ENCODE data around the gene RTN4RL1.

RTN4RL1 gene, protein sequence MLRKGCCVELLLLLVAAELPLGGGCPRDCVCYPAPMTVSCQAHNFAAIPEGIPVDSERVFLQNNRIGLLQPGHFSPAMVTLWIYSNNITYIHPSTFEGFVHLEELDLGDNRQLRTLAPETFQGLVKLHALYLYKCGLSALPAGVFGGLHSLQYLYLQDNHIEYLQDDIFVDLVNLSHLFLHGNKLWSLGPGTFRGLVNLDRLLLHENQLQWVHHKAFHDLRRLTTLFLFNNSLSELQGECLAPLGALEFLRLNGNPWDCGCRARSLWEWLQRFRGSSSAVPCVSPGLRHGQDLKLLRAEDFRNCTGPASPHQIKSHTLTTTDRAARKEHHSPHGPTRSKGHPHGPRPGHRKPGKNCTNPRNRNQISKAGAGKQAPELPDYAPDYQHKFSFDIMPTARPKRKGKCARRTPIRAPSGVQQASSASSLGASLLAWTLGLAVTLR
- total RNA-seq = 0.61 to 2.1 (median 2.1) reads per million in 3 donors

DNA sequence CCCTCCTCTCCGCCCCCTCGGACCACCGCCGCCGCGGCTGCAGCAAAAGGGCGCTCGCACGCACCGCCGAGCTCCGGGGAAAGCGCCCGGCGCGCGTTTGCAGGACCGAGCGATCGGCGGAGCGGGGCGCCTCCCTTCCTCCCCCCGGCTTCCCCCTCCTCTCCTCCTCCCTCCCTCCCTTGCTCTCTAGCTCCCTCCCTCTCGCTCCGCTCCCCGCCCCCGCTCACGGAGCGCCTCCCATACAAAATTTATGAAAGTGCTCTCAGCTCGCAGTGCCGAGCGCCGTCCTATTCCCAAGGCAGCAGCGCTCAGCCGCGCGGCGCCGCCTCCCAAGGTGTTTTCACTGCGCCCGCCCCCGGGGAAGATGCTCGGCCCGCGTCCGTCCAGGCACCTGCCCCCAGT is at the start of gene RTN4RL1:
RTN4RL1 (minus strand) TSS at position 115 of the 402 bp plus-strand sequence. CDS start 469 bp downstream, outside the sequence.
- H3K36me3 ChIP-seq (ENCODE audit: control insufficient read depth, insufficient read depth, low read length) = no peaks in the 10 kb centered on the region
- H3K4me1 ChIP-seq (ENCODE audit: control insufficient read depth, insufficient read depth, low read length, poor library complexity, severe bottlenecking) = peaks cover 32% of the 10 kb centered on the region
- H3K4me3 ChIP-seq (ENCODE audit: insufficient read depth, low read depth, low read length, poor library complexity, severe bottlenecking) = peak within 1 kb of the TSS; percentile 74
- no peak within 1 kb of the TSS for H3K27ac ChIP-seq (ENCODE audit: insufficient read depth, low read length, poor library complexity, severe bottlenecking)
- peaks cover 15% of the 10 kb centered on the region for H3K27me3 ChIP-seq (replicated peaks; ENCODE audit: control insufficient read depth, insufficient read depth, low read length, poor library complexity, severe bottlenecking)
- H3K9me3 ChIP-seq (ENCODE audit: control insufficient read depth, low read length) = no peaks in the 10 kb centered on the region
- DNase-seq = peak; percentile 54 to 73 (median 68)

DNA sequence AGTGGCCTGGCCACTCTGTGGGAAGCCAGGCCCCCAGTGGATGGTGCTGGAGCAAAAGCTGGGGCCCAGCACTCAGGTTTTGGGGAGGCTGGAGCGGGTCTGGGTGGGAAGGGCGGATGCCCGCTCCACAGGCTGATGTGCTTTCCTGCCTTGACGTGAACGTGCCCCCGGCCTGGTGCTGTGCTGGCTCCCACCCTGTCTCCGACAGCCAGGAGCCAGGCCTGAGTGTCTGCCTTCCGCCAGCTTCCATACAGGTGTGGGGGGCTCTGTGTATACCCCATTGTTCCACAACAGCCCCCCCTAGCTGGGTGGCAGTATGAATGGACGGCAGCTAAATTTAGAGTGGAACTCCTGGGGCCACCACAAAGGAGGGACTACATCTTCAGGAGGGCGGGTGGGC is 49.8 kb upstream of the RTN4RL1 start:
- Histone ChIP-seq H3K4me1 (ENCODE audit: control insufficient read depth, insufficient read depth, low read length, poor library complexity, severe bottlenecking) (no peaks in the 10 kb centered on the region), H3K36me3 (ENCODE audit: control insufficient read depth, insufficient read depth, low read length) (peaks cover 38% of the 10 kb centered on the region), H3K27me3 (replicated peaks; ENCODE audit: control insufficient read depth, insufficient read depth, low read length, poor library complexity, severe bottlenecking) (no peaks in the 10 kb centered on the region), H3K4me3 (ENCODE audit: insufficient read depth, low read depth, low read length, poor library complexity, severe bottlenecking) (no peak overlapping the region), H3K9me3 (ENCODE audit: control insufficient read depth, low read length) (no peaks in the 10 kb centered on the region), H3K27ac (ENCODE audit: insufficient read depth, low read length, poor library complexity, severe bottlenecking) (no peak overlapping the region)
- no peak for DNase-seq

DNA sequence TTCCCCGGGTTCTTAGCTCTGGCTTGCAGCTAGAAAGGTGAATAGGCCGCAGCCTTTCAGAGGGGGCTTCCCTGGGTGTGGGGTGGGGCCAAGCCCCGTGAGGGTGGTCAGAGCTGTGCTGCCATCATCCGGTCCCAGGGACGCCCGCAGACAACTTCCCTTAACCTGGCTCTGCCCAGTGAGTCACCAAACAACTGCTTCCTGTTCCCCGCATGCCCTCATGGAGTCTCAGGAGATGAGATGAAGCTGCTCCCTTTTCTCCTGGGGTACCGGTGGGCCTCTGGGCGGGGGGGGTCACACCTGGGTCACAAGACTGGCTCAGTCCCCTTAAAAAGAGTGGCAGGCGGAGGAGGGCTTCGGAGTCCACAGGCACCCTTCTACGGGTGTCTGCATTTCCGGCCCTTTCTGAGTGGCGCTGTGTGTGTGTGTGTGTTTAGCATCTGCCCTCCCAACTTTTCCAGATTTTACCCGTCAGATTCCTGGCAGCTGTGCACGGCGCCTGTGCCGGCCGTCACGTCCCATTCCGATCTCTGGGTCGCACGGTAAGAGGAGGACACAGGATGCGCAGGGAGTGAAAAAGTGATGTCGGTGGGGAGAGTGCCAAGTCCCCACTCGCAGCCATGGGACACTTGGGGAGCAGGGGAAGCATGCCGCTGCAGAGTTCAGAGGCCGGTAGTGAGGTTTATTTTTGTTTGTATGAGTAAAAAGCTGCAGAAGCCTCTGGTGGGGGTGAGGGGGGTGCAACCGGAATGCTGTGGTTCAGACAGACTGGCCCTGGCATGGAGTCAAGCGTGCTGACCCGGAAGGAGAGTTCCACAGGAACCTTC is 46.5 kb upstream of the RTN4RL1 start:
- no peak for DNase-seq
- Histone ChIP-seq H3K27me3 (replicated peaks; ENCODE audit: control insufficient read depth, insufficient read depth, low read length, poor library complexity, severe bottlenecking) (no peaks in the 10 kb centered on the region), H3K4me1 (ENCODE audit: control insufficient read depth, insufficient read depth, low read length, poor library complexity, severe bottlenecking) (no peaks in the 10 kb centered on the region), H3K4me3 (ENCODE audit: insufficient read depth, low read depth, low read length, poor library complexity, severe bottlenecking) (no peak overlapping the region), H3K9me3 (ENCODE audit: control insufficient read depth, low read length) (no peaks in the 10 kb centered on the region), H3K27ac (ENCODE audit: insufficient read depth, low read length, poor library complexity, severe bottlenecking) (no peak overlapping the region), H3K36me3 (ENCODE audit: control insufficient read depth, insufficient read depth, low read length) (peaks cover 52% of the 10 kb centered on the region)

DNA sequence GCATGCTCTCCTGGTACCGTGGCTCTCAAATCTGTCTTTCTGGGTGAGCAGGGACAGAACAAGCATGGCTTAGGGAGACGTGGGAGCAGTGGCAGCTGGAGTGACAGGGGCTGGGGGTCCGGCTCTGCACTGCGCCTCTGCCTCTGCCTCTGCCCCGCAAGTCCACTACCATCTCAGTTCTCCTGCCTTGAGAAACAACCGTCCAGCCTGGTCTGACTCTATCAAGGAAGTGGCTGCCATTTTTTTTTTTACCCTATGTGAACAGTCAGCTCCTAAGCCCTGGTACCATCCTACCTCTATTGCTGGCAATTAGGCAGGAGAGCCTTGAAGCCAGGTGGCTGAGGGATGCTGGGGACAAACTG is 45.9 kb upstream of the RTN4RL1 start:
- Histone ChIP-seq H3K27ac (ENCODE audit: insufficient read depth, low read length, poor library complexity, severe bottlenecking) (no peak overlapping the region), H3K4me1 (ENCODE audit: control insufficient read depth, insufficient read depth, low read length, poor library complexity, severe bottlenecking) (no peaks in the 10 kb centered on the region), H3K9me3 (ENCODE audit: control insufficient read depth, low read length) (no peaks in the 10 kb centered on the region), H3K4me3 (ENCODE audit: insufficient read depth, low read depth, low read length, poor library complexity, severe bottlenecking) (no peak overlapping the region), H3K36me3 (ENCODE audit: control insufficient read depth, insufficient read depth, low read length) (peaks cover 54% of the 10 kb centered on the region), H3K27me3 (replicated peaks; ENCODE audit: control insufficient read depth, insufficient read depth, low read length, poor library complexity, severe bottlenecking) (no peaks in the 10 kb centered on the region)
- no peak for DNase-seq

DNA sequence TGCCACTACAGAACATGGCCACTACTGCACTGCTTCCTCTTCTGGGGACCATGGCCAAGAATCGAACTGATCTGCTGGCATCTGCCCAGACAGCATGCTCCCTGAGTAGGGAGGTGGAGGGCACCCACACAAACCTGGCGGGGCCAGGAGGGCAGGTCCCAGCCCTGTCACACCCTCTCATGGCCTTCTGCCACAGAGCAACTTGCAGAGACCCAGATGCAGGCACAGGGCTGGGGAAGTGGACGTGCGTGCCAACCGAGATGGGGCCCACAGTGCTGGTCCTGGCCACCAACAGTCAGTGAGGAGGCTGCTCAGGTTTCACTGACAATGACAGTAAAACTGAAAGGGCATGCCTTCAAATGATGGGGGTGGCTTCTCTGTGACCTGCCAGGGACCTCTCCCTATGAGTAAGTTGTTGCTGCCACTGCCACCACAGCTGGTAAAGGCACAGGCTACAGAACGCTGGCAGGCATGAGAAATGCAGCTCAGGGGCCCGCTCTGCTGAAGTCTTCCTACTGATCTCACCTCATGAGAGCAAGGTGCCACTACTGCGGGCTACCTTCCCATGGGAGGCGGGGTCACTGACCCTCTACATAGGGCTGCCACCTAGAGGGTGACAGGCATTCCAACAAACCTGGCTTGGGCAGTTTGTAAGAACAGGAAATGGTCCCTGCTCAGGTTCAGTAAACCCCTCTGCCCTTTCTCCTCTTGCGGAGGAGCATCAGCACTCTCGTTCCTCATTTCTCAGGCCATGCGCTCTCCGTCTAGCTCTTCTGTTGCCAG is 45.3 kb upstream of the RTN4RL1 start:
- Histone ChIP-seq H3K36me3 (ENCODE audit: control insufficient read depth, insufficient read depth, low read length) (peaks cover 55% of the 10 kb centered on the region), H3K27me3 (replicated peaks; ENCODE audit: control insufficient read depth, insufficient read depth, low read length, poor library complexity, severe bottlenecking) (no peaks in the 10 kb centered on the region), H3K4me3 (ENCODE audit: insufficient read depth, low read depth, low read length, poor library complexity, severe bottlenecking) (no peak overlapping the region), H3K4me1 (ENCODE audit: control insufficient read depth, insufficient read depth, low read length, poor library complexity, severe bottlenecking) (no peaks in the 10 kb centered on the region), H3K27ac (ENCODE audit: insufficient read depth, low read length, poor library complexity, severe bottlenecking) (no peak overlapping the region), H3K9me3 (ENCODE audit: control insufficient read depth, low read length) (no peaks in the 10 kb centered on the region)
- no peak for DNase-seq

DNA sequence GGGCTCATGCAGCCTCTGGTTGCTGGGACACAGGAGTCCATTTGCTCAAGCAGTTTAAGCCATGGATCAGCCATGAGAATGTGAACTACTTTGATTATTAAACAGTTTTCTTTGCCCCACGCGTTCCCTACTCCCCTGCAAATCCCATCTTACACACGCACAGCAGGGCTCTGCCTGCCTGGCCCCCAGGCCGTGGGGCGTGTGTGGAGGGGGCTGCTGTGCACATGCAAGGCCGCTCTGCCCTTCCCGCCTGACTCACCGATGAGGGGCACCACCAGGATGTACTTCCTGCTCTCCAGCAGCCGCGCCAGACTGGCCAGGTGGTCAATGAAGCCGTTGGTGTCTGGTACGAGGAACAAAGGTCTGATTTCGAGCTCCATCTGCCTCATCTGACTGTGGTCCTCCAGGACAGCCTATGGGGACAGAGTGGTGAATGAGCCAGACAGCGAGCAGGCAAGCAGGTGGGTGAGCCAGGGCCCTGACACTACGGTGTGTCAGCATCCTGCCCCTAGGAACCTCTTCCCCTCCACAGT is 43.5 kb upstream of the RTN4RL1 start:
- no peak for DNase-seq

DNA sequence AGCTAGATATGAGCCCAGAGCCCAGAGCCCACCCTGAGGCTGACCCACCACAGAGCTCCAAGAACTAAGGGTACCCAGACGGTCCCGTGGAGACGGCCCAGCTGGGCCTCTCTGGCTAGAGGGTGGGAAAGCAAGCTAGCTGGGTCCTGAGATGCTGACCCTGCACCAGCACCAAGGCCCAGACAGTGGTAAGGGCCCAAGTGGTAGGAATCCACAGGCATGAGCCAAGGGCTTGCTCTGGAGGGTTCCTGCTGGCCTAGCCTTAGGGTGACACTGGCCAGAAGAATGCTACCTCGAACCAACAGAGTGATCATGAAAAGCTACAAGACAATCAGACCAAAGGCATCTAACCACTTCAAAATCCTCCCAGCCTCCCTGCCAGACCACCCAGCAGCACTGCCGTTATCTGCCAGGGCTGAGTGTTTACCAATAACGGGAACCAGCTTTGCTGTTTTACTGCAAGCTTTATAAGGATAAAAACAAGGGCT is 42.9 kb upstream of the RTN4RL1 start:
- no peaks in the 10 kb centered on the region for H3K9me3 ChIP-seq (ENCODE audit: control insufficient read depth, low read length)
- no peak overlapping the region for H3K4me3 ChIP-seq (ENCODE audit: insufficient read depth, low read depth, low read length, poor library complexity, severe bottlenecking)
- no peaks in the 10 kb centered on the region for H3K4me1 ChIP-seq (ENCODE audit: control insufficient read depth, insufficient read depth, low read length, poor library complexity, severe bottlenecking)
- no peaks in the 10 kb centered on the region for H3K27me3 ChIP-seq (replicated peaks; ENCODE audit: control insufficient read depth, insufficient read depth, low read length, poor library complexity, severe bottlenecking)
- no peak overlapping the region for H3K27ac ChIP-seq (ENCODE audit: insufficient read depth, low read length, poor library complexity, severe bottlenecking)
- no peak for DNase-seq
- peaks cover 64% of the 10 kb centered on the region for H3K36me3 ChIP-seq (ENCODE audit: control insufficient read depth, insufficient read depth, low read length)

More for the DNA sequence above, 43.5 kb upstream of the RTN4RL1 start:
- no peaks in the 10 kb centered on the region for H3K9me3 ChIP-seq (ENCODE audit: control insufficient read depth, low read length)
- no peak overlapping the region for H3K4me3 ChIP-seq (ENCODE audit: insufficient read depth, low read depth, low read length, poor library complexity, severe bottlenecking)
- no peaks in the 10 kb centered on the region for H3K4me1 ChIP-seq (ENCODE audit: control insufficient read depth, insufficient read depth, low read length, poor library complexity, severe bottlenecking)
- H3K27me3 ChIP-seq (replicated peaks; ENCODE audit: control insufficient read depth, insufficient read depth, low read length, poor library complexity, severe bottlenecking) = no peaks in the 10 kb centered on the region
- no peak overlapping the region for H3K27ac ChIP-seq (ENCODE audit: insufficient read depth, low read length, poor library complexity, severe bottlenecking)
- H3K36me3 ChIP-seq (ENCODE audit: control insufficient read depth, insufficient read depth, low read length) = peaks cover 59% of the 10 kb centered on the region

DNA sequence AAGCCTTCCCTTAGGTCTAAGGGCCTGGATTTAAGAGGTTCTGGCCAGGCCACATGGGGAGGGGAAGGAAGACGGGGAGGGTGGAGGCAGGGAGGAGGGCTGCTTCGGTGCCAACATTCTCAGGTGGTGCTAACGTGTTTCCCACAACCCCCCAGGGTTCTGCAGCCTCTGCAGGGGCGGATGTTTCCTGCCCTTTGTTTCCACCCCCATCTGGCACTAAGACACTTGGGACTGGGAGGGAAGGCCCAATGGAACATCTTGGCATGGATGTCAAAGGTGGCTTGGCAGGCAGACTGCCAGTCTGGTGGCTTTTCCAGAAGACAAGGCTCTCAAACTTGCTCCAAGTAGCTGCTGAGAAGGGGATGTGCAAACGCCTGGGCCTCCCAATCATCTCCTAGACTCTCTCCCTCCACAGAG is 42.5 kb upstream of the RTN4RL1 start:
- no peak overlapping the region for H3K4me3 ChIP-seq (ENCODE audit: insufficient read depth, low read depth, low read length, poor library complexity, severe bottlenecking)
- H3K36me3 ChIP-seq (ENCODE audit: control insufficient read depth, insufficient read depth, low read length) = peaks cover 64% of the 10 kb centered on the region
- no peaks in the 10 kb centered on the region for H3K4me1 ChIP-seq (ENCODE audit: control insufficient read depth, insufficient read depth, low read length, poor library complexity, severe bottlenecking)
- no peaks in the 10 kb centered on the region for H3K27me3 ChIP-seq (replicated peaks; ENCODE audit: control insufficient read depth, insufficient read depth, low read length, poor library complexity, severe bottlenecking)
- DNase-seq = no peak
- H3K9me3 ChIP-seq (ENCODE audit: control insufficient read depth, low read length) = no peaks in the 10 kb centered on the region
- H3K27ac ChIP-seq (ENCODE audit: insufficient read depth, low read length, poor library complexity, severe bottlenecking) = no peak overlapping the region

DNA sequence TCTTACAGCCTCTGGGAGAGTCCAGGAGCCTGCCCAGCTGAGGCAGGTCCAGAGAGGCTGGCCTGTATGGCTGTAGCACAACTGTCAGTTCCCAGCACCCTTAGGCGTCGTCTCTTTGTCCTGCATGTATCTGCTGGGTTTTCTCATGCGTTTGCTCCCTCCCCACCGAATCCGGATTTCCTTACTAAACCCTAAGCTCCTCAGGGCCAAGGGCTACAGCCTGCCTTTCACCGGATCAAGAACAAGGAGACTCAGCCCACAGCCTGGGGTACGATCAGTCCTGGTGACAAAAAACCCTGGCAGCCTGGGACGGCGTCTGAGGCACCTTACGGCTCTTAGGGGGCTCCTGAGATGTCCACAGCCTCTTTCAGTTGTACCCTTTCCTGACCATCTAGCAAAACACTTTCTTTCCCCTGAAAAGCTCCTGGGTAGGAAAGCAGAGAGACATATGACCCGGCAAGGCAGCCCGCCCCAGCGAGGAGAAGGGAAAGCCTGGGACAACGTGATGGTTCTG is 42.0 kb upstream of the RTN4RL1 start:
- no peak overlapping the region for H3K27ac ChIP-seq (ENCODE audit: insufficient read depth, low read length, poor library complexity, severe bottlenecking)
- H3K36me3 ChIP-seq (ENCODE audit: control insufficient read depth, insufficient read depth, low read length) = peaks cover 59% of the 10 kb centered on the region
- no peaks in the 10 kb centered on the region for H3K4me1 ChIP-seq (ENCODE audit: control insufficient read depth, insufficient read depth, low read length, poor library complexity, severe bottlenecking)
- H3K4me3 ChIP-seq (ENCODE audit: insufficient read depth, low read depth, low read length, poor library complexity, severe bottlenecking) = no peak overlapping the region
- DNase-seq = no peak
- no peaks in the 10 kb centered on the region for H3K27me3 ChIP-seq (replicated peaks; ENCODE audit: control insufficient read depth, insufficient read depth, low read length, poor library complexity, severe bottlenecking)
- H3K9me3 ChIP-seq (ENCODE audit: control insufficient read depth, low read length) = no peaks in the 10 kb centered on the region
